ENCODE measurements around the gene TMEM244.
A peak's percentile ranks its signal among the peaks of the same experiment; 100 is the strongest.
"Not testable (repeated sequence)": the region's sequence is repeated elsewhere in the genome, so short reads cannot be mapped to it uniquely, and the experiment has no call there.

TMEM244 gene

GRCh38 chr6:129860908-129861665 is at the start of gene TMEM244:
Gene TMEM244 (minus strand): TSS chr6:129861315. CDS start chr6:129861188, 127 bp downstream.
- FAIRE-seq: no peak

- no peak for FAIRE-seq
Observed at GRCh38 chr6:129908858-129909257, 47.7 kb upstream of the TMEM244 start.

DNA sequence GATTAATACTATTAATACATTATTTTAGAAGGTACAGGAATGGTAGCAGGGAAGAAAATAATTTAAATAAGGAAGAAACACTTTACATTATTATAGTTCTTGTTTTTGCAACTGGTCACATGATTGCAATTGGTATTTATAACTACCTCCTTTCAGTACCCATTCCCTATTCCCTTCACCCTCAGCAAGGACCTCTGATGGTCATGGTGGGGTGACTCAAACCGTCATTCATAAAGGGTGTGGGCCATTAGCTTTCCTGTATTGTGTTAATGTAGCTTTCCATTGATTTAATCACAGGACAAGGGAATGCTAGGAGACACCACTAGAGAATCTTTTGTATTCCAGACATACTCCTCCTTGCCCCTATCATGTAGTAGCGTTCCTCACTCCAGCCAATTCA is 47.2 kb upstream of the TMEM244 start:
- no peak for FAIRE-seq

DNA sequence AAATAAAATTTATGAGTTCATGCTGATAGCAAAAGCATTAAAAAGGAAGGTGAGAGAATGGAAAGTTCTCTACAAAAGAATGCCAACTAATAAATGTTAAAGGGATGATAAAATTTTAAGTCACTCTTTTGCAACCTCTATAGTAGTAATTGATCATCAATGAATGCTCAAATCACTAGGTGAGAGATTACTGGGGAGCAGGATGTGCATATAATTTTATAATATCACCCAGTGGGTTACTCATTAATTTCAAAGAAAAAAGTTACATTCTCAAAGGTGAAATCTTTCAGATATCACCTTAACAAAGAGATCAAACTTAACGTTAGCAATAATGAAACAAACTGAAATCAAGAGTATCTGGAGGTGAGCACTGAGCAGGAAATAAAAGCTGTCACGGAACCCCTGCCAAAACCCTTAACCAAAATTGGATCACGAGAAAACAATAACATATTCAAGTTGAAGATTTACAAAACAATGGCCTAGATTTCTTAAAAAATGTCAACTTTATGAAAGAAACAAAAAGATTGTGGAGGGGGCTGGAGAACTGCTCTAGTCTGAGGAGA is 45.5 kb upstream of the TMEM244 start:
- FAIRE-seq: no peak

DNA sequence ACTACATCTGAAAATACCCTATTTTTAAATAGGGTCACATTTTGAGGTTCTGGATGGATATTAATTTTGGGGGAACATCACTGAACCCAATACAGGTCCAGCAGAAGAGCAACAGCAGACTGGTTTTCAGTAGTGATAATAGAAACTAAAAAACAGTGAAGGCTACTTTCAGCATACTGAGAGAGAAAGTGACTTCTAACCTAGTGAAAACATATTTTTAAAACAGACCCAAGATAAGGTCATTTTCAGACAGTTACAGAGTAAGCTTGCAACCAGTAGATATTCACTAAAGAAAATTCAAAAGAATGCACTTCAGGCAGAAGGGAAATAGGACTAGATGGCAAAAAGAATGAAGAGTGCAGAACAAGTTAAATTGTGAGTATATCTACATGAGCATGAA is 42.0 kb upstream of the TMEM244 start:
- no peak for FAIRE-seq

GRCh38 chr6:129902681-129903080 is 41.6 kb upstream of the TMEM244 start:
- no peak for FAIRE-seq

DNA sequence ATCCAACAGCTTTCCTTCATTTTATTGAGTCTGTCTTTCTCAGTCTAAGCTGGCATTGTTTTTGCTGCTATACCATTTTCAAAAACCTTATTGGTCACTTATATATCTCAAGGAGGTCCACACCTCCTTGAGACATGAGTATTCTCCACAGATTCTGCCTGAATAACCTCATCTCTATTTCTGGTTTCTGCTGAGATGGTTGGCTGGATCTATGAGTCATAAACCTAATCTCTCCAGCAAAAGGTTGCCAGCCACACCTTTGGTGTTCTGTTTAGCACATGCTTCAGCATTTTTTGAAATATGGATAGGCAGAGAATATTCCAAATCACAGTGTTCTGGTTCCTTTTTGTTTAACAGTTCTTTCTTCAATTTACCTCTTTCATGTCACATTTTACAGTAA is 40.8 kb upstream of the TMEM244 start:
- no peak for FAIRE-seq

DNA sequence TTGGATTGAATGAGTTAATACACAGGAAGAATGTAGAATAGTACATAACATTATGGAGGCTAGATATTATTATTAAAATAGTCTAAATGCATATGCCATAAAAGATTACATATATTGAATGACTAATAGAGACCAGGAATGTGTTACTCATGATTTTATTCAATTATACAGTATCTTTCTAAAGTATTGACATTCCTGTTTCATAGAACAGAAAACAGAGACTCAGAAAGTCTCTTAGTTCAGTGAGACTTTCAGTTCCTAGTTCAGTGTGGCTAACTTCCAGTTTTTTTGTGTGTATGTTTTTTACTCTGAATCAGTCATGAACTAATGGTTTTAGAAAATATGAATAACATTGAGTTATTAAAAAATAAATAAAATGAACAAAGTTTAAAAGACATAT is 34.6 kb upstream of the TMEM244 start:
- FAIRE-seq: no peak

- FAIRE-seq: no peak
Observed at GRCh38 chr6:129894921-129895320, 33.8 kb upstream of the TMEM244 start.

GRCh38 chr6:129893640-129894039 is 32.5 kb upstream of the TMEM244 start:
- peak; percentile 51 for FAIRE-seq

GRCh38 chr6:129890701-129891100 is 29.6 kb upstream of the TMEM244 start:
- FAIRE-seq: no peak

DNA sequence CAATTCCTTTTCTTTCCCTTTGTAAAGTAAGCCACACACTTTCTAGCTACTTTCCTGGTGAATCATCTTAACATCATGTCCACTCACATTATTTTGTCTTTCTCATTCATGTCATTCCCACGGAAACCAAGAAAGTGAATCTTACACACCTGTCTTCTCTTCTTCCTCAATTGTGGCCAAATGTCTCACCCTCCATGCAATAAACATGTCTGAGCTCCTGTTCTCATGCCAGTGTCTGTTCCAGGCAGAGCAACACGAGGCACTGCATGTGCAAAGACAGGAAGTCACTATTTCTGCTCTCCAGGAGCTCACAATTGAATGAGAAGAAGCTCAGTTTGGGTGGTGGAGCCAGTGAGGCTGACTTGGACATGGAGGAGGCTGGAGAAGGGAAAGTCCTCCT is 29.0 kb upstream of the TMEM244 start:
- FAIRE-seq: no peak

DNA sequence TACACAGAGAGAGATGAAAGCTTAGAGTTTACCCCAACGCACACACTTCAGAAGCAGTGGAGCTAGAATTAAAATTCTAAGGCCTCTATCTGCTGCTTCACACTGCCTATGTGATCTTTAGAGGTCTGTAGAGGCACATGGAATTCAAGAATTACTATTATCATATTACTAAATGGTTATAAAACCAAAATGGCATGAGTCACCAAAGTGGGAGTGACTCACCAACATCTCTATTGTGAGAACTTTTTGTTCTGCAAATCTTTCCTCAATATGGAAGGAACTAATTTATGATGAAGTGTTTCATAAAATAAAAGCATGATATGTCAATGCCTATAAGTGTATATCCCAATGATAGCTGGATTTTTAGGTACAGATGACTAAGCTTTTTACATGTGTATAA is 28.5 kb upstream of the TMEM244 start:
- no peak for FAIRE-seq

- no peak for FAIRE-seq
Observed at GRCh38 chr6:129886401-129887155, 25.5 kb upstream of the TMEM244 start.

GRCh38 chr6:129884211-129884610 is 23.1 kb upstream of the TMEM244 start:
- peak; percentile 47 for FAIRE-seq

- no peak for FAIRE-seq
Observed at GRCh38 chr6:129882510-129883023, 21.5 kb upstream of the TMEM244 start.

GRCh38 chr6:129877894-129878293 is 16.8 kb upstream of the TMEM244 start:
- FAIRE-seq: not testable (repeated sequence)

- no peak for FAIRE-seq
Observed at GRCh38 chr6:129875610-129876520, 14.8 kb upstream of the TMEM244 start.

DNA sequence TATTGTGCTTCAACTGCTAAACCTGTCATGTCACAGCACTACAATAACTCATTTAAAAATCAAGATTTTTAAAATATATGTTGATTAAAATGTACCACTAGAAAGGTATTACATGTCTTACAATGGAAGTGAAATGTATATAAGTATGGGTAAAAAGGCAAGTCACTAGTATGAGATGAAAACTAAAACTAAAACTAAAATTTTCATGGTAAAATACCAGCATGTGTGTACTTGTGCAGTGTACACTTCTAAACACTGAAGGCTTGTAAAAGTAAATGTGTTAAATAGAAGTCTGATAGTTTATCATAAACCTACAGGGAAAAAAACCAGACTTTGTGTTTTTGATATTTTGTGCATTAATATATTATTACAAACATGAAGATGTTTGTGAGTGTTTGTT is 13.7 kb upstream of the TMEM244 start:
- no peak for FAIRE-seq

- FAIRE-seq: no peak
Observed at GRCh38 chr6:129872586-129872985, 11.5 kb upstream of the TMEM244 start.

DNA sequence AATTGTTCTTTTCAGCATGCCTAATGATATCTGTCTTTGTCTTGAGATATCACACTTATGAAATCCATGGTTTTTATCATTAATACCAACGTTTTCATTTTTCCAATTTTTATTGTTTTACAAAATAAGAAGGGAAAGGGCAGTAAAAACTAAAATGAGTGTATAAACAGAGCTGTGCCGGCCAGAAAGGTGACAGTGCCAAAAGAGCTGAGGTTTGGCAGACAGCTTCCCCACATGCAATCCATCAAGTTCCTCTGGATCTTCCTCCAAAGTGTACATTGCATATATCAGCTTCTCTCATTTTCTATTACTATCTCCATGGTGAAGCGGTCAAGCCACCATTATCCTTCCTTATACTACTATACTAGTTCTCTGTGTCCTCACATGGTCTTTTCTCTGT is 10.1 kb upstream of the TMEM244 start:
- FAIRE-seq: no peak

- no peak for FAIRE-seq
Observed at GRCh38 chr6:129867403-129867802, 6.3 kb upstream of the TMEM244 start.

GRCh38 chr6:129866688-129867087 is 5.6 kb upstream of the TMEM244 start:
- FAIRE-seq: no peak
